GM06990 (cell line): Measurements from ENCODE around the gene ELOVL5.

ENCODE experiments used
- DNase-seq: peaks from one replicate; pipeline ENCODE4 v3.0.0-alpha.2; 2011; ENCODE audit not compliant: insufficient read length; ENCODE audit errors: extremely low read depth
- H3K27me3 ChIP-seq: replicated peaks from 2 replicates; pipeline ENCODE4 v1.6.0; 2011; ENCODE audit warnings: low read length; ENCODE audit not compliant: control insufficient read depth, insufficient read depth
- H3K36me3 ChIP-seq: 2 replicates; pipeline ENCODE4 v1.5.1; 2011; ENCODE audit warnings: low read length; ENCODE audit not compliant: control insufficient read depth, insufficient read depth
- H3K4me3 ChIP-seq: replicated peaks from 2 replicates; pipeline ENCODE4 v1.5.1; 2011; ENCODE audit warnings: low read depth, mild to moderate bottlenecking, control low read depth, low read length
- CTCF ChIP-seq: IDR thresholded peaks from 2 replicates; pipeline ENCODE4 v1.5.1; 2011; ENCODE audit warnings: low read length, control low read depth, mild to moderate bottlenecking, inconsistent platforms; ENCODE audit not compliant: insufficient read depth, poor library complexity, severe bottlenecking

The ELOVL5 gene

DNA sequence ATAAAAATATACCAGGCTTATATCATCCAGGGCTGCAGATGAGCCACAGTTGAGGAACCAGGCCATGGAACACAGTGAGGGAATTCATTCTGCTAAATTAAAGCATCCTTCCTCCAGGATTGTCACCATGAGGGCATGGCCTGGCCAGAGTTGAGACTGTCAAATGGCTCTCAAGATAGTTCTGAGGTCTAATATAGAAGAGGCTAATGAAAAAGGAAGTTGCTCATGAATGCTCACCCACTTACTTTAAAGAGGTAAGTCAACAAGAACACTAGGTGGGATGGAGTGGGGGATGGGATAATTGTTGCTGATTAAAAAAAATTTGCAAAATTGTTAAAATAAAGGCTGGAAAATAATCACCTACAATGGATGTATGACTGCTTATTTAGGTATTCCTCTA is 128.1 kb downstream of the ELOVL5 start:
- DNase-seq, result no peak
- H3K36me3 ChIP-seq, result no peaks in the 10 kb centered on the region
- H3K27me3 ChIP-seq, result no peaks in the 10 kb centered on the region; the same call in 1 of the 2 replicates
- H3K4me3 ChIP-seq, result no peak overlapping the region
- no peak for TF ChIP-seq CTCF
